Effector CD8-positive, alpha-beta T cell (primary cell): ENCODE results near the gene FLCN.
"Not testable (repeated sequence)": the region's sequence is repeated elsewhere in the genome, so short reads cannot be mapped to it uniquely, and the experiment has no call there.

ENCODE experiments used
- DNase-seq: peaks from one replicate; lab custom pipeline; 2025; lab: John Stamatoyannopoulos, UW

The FLCN gene

DNA sequence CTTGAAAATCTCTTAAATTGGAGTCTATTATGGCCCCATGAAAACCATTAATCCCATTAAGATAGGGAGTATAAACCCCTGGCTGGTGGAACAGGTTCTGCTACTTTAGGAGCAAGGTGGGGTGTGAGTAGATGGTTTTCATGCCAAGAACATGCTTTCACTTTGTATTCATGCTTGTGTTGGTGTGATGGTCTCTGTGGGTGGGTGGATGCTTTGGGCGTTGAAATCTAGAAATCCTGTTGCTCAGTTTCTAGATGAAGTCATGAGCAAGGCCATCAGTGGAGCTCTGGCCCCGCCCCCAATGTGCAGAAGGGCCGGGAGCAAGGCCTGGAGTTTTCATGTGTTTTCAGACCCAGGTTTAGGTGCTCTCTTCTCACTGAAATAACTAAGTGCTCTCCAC, 50.9 kb downstream of the FLCN start:
- DNase-seq = no peak

DNA sequence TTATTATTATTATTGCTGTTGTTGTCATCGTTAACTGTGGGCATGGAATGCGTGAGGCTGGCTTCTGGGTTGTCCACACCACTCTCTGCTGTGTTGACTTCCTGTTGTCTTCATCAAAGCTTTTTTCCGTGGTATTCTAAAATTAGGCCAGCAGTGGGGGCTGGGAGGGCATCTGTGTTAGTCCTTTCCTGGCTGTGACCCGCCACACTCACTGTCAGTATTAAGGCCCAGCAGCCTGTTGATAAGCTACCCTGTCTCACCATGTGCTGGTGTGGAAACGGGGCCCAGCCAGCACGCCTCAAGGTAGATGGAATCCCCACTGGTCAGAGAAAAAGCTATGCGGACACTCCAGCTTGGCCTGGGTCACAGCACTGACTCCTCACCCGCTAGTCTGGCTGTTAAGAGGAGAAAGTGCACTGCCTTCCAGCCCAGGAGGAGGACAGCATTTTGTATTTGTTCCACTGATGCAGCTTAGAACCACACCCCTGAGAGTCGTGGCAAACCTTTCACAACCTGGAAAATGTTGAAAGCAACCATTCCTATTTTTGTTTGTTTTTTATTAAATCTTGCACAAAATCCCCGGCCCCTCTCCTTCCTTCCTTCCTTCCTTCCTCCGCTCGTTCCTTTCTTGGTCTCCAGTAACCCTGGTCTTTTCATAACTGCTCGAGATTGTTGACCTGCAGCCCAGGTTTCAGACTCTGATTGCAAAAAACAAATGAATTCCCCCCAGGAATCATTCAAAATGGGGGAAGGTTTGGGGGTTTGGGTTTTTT, 51.8 kb downstream of the FLCN start:
- not testable (repeated sequence) for DNase-seq

GRCh38 chr17:17183744-17184143, 53.2 kb downstream of the FLCN start:
- DNase-seq = no peak

- DNase-seq = no peak
These were observed 54.3 kb downstream of the FLCN start for GRCh38 chr17:17182598-17183136.

- DNase-seq = peak; percentile 8
These were observed 55.0 kb downstream of the FLCN start for GRCh38 chr17:17181666-17182597.

GRCh38 chr17:17180741-17181525, 56.0 kb downstream of the FLCN start:
- no peak for DNase-seq

- DNase-seq = no peak
These were observed 56.8 kb downstream of the FLCN start for GRCh38 chr17:17180141-17180603.

DNA sequence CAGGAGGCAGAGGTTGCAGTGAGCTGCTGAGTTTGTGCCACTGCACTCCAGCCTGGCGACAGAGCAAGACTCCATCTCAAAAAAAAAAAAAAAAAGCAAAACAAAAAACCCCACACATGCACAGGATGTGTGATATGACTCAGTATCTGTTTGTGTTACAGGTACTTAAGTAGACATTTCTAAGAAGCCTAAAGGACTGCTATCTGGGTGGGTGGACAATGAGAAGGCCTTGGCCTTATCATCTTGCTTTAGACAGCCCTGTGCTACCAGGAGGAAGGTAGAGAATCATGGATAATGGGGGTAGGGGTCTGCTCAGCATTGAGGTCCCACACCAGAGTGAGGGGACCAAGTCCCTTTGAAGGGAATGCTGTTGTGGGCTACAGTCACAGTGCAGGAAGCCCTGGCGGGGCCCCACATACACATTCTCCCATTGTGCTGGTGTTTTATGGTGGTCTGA, 57.6 kb downstream of the FLCN start:
- no peak for DNase-seq

- no peak for DNase-seq
These were observed 59.8 kb downstream of the FLCN start for GRCh38 chr17:17177176-17177575.

DNA sequence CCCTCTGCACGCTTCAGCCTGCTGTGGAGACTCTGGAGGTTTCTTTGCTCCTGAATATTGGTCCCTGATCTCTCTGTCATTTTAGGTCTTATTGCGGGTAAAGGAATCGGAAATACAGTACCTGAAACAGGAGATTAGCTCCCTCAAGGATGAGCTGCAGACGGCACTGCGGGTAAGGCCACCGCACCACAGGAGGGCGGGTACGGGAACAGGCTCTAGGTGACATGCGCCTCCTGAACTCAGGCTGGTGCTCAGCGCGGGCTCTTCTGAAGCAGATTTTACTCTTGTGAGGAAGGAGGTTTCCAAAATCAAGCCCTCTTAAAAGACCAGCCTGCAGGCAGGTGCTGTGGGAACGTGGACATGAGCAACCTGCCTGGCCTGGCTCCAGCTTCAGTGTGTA, 60.6 kb downstream of the FLCN start:
- DNase-seq = no peak

DNA sequence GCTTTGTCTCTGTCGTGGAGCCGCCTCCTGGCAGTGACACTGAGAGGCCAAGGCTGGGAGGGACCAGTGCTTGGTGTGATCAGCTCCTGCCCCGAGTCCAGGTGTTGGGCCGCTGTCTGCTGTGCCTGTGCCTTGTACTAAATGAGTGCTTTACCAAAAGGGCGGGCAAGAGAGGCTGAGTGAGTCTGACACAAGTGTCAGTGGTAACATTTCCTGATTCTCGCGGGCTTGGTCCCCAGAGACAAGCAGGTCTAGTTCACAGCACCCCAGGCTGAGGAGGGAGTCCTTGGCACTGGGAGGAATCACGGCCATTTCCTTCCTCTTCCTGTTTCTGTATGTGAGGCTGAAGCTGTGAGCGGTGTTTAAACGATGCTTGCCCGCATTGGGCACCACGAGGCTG, 61.1 kb downstream of the FLCN start:
- DNase-seq = no peak

DNA sequence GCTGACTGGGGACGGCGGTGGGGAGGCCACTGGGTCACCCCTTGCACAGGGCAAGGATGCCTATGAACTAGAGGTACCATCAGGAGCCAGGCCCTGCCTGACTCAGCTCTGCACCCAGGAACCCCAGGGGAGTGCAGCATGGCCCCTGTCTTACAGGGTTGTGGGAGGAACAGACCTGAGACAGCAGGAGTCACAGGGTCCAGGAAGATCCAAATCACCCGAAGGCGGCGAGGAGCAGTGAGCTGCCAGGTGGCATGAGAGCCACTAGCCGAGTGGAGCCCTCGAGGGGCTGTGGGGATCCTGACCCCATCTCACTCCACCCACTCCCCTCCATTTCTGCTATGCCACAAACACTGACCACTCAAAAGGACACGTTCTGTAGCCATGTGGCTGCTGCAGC, 61.6 kb downstream of the FLCN start:
- DNase-seq = no peak

DNA sequence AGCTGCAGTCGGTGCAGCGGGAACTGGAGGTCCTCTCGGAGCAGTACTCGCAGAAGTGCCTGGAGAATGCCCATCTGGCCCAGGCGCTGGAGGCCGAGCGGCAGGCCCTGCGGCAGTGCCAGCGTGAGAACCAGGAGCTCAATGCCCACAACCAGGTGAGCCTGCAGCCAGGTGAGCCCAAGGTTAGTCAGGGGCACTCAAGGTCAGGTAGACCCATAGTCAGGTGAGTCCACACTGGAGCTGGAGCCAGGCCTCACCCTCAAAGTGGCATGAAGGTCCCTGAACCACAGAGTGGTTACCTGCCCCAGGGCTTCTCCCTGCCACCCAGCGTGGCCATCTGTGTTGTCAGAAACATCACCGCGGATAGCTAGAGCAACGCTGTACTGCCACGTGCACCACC, 63.0 kb downstream of the FLCN start:
- no peak for DNase-seq

- DNase-seq = no peak
These were observed 64.0 kb downstream of the FLCN start for GRCh38 chr17:17172990-17173389.

- no peak for DNase-seq
These were observed 64.7 kb downstream of the FLCN start for GRCh38 chr17:17172001-17172939.

GRCh38 chr17:17171186-17171585, 65.8 kb downstream of the FLCN start:
- no peak for DNase-seq

DNA sequence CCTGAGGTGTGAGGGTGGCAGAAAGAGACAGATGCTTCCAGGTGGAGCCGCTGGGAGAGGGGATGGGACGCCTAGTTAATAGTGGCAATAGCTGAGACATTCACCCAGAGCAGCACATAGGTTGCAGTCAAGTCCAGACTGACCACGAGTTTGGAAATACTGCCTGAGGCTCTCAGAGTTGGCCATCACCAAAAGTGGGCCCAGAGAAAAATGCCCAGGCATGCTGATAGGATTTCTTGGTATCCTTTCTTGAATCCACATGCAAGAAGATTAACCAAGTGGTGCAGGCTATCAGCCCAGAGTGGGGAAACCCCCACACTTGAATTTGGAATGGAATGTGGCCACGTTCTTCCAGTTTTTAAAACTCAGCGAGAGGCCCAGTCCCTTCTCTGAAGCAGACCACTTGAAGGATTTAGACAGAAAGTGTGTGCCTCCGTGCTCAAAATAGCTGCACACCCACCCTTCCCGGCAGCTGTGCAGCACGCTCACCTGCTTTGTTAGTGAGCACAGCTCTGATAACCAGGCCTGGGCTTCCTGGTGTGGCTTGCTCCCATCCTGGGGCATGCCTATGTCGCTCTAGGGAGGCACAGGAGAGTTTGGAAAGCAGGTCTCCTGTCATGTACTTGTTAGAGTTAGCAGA, 66.5 kb downstream of the FLCN start:
- no peak for DNase-seq

GRCh38 chr17:17169396-17169795, 67.6 kb downstream of the FLCN start:
- DNase-seq = no peak

DNA sequence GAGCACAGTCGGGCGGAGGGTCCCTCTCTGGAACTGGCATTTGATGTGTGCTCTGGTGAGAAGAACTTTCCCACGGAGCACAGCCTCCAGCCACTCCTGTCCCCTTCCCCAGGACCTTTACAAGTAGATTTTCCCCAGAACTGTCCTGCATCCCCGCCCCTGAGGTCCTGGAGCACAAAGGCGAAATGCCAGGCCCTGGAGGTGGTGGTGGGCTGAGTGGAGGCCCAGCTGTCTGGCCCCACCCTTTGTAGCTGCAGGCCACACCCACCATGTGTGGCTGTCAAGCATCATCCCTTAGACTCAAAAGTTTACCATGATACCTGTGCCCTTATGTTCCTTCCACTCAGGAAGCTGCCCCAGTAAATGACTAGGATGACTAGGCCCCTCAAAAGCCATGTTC, 68.6 kb downstream of the FLCN start:
- no peak for DNase-seq

DNA sequence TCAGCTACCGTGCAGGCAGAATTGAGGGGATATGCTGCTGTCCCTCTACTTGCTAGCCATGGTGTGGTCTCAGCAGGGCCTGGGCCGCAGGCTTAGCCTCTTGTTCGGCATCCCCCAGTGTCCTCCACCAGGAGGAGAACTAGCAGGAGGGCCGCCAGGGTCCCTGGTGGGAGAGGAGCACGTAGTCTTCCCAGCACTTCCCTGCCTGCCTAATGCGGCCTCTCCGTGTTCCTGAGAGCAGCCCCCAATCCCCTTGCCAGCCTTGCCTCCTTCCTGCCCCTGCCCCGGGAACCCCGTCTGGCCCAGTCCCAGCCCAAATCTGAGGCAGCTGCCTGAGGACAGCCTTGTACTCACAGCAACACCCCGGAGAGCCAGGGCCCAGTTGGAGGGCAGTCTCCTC, 69.0 kb downstream of the FLCN start:
- no peak for DNase-seq
